ENCODE measurements around the gene GRID2.

The GRID2 gene

DNA sequence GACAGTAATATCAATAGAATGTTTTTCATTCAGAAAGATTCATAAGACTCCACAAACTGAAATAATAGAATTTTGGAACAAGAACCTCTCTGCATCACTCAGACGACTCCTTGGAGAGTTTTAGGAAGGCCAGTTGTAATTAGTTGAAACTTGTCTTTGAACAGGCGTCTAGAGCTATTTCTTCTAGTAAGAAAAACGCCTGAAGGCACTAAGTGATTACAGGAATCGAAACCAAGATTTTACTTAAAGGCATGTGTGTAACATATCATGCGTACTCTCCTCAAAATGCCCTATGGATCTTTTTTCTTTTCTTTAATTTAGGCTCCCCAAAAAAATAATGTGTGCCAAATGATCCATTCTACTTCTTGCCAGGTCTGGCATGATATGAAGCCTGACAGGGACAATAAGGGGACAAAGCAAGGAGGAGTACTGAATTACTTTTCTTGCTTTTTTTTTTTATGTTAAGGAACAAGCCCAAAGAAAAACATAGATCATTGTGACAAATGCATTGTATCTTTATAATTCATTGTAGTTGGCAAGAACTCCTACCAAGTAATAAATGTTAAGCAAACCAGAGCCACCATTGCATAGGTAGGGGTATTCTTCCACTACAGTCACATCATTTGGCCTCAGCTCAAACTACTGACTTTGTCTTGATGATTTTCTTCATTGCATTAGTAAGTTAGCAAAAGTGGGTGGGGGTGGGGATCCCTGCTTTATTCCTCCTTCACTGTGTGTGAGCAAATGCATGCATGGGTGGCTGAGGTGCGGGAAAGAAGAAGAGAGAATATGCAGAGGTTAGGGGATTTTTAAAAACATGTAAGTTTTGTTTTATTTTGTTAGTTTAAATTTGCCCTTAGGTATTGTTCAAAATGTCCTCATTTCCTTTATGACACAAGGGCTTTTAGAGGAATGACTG, 1444.9 kb downstream of the GRID2 start:
- no peak for DNase-seq (ENCODE audit: low read depth in 3 of 3)

- DNase-seq (ENCODE audit: low read depth in 3 of 3): no peak
Measured at GRCh38 chr4:93749292-93749761, 1445.6 kb downstream of the GRID2 start.

GRCh38 chr4:93751411-93751810, 1447.6 kb downstream of the GRID2 start:
- DNase-seq (ENCODE audit: low read depth in 3 of 3): no peak

- DNase-seq (ENCODE audit: low read depth in 3 of 3): no peak
Measured at GRCh38 chr4:93756101-93756500, 1452.3 kb downstream of the GRID2 start.

DNA sequence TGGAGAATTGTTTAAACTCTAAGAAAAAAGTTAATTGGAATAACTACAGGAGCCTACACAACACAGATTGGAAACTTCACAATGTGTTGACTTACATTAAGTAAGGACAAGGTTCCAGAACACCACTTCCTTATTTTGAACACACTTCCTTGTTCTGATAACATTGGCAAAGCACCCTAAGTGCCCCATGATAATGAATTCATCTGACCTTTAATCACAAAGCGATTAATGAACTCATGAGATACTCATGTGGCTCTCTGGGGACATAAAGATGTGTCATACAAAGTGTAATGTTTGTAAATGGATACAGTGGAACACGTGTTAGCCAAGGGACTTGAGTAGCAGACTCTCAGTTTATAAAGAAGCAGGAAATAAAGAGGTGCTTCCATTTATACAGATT, 1455.7 kb downstream of the GRID2 start:
- no peak for DNase-seq (ENCODE audit: low read depth in 3 of 3)

DNA sequence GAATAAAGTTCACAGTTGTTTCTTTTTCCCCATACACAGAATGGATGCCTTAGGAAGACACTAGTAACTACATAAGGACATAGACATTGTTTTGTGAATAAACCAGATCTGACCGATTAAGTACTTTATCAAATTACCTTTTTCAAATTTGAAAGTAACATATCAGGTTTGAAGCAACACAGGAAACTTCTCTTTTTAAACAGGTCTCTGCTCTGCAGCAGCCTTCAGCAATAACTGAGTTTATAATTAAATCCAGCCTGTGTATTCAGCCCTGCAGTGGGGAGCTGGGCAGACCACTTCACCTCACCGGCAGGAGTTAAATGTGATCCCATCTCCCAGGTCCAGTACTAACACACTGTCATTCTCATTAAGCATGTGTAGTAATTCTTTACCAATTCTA, 1456.5 kb downstream of the GRID2 start:
- DNase-seq (ENCODE audit: low read depth in 3 of 3): no peak

- DNase-seq (ENCODE audit: low read depth in 3 of 3): no peak
Measured at GRCh38 chr4:93761286-93761685, 1457.5 kb downstream of the GRID2 start.

GRCh38 chr4:93764639-93765246, 1461.0 kb downstream of the GRID2 start:
- no peak for DNase-seq (ENCODE audit: low read depth in 3 of 3)

DNA sequence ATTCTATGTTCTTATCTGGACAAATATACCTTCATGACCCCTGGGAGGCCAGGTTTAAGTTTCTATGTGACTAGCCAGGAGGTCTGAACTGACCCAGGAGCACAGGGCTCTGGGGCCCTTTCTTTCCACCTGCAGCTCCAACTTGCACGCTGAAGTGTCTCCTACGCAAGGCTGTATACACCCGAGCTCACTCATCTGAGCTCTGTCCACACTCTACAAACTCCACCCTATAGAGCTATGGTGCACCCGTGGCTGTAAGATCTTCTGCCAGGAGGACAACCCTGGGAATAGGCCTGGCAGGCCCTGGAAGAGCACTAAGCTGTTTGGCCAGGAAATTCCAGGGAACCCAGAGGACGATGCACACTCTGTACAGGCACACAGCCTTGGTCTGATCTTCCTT, 1464.2 kb downstream of the GRID2 start:
- no peak for DNase-seq (ENCODE audit: low read depth in 3 of 3)

- DNase-seq (ENCODE audit: low read depth in 3 of 3): no peak
Measured at GRCh38 chr4:93770201-93770600, 1466.4 kb downstream of the GRID2 start.

GRCh38 chr4:93771640-93772411, 1468.1 kb downstream of the GRID2 start:
- no peak for DNase-seq (ENCODE audit: low read depth in 3 of 3)

DNA sequence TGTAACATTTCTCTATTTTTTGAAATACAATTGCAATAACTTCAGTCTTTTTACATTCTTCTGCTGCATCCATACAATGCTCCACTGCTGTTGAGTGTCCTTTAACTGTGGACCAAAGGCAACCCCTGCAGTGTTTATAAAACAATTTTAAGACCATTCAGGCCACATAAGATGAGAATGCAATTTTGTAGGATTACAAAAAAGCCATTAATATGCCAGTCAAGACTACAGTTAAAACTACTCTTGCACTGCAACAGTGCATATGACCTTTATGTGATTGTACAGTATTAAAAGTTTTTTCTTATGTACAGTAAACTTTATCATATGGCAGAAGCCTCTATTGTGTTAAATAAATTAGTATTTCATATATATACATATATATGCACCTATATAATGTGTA, 1469.1 kb downstream of the GRID2 start:
- no peak for DNase-seq (ENCODE audit: low read depth in 3 of 3)

- DNase-seq (ENCODE audit: low read depth in 3 of 3): no peak
Measured at GRCh38 chr4:93775551-93775950, 1471.8 kb downstream of the GRID2 start.

DNA sequence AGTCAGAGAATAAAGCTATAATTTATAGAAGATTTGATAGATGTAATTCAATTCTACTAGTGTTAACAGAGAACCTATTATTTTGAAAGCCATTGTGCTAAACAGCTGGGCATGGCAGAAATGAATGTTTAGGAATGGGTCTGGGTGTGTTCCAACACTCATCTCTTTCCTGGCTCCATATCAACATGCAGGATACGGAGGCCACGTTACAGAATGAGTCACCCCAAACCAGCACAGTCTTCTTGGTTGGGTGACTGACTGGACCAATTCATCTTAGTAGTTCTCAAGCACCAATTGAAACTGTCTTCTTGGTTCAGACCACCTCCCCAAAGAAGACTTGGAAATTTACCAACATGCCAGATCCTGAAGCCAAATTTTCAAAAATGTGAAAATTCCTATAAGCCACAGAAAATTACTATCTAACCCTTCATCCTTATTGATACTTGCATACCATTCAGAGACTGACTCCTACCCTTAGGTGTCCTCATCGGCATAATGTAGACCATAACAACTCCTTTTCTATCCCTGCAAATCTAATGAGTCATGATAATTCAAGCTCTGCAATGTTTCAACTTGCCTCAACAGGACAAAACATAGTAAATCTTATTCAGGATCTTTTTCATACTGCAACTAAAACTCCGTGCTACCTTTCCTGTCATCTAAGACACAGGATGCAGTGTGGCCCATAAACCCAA, 1472.8 kb downstream of the GRID2 start:
- no peak for DNase-seq (ENCODE audit: low read depth in 3 of 3)

DNA sequence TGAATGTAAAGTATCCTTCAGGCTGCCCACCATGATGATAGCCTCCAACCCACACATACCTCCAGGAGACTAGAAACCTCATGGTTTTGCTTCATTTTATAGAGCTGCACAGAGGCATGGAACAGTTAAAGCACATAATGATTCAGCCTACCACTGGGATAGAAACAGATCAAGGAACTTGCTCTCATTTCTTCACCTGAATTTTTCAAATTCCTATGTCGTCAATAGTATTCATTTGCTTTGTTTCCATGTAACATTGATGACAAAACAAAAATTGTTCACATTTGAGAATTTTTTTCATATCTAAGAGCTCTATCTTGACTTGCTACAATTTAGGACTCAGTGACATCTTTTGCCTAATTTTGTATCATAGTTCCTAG, 1473.3 kb downstream of the GRID2 start:
- no peak for DNase-seq (ENCODE audit: low read depth in 3 of 3)

- DNase-seq (ENCODE audit: low read depth in 3 of 3): no peak
Measured at GRCh38 chr4:93779228-93779627, 1475.5 kb downstream of the GRID2 start.

DNA sequence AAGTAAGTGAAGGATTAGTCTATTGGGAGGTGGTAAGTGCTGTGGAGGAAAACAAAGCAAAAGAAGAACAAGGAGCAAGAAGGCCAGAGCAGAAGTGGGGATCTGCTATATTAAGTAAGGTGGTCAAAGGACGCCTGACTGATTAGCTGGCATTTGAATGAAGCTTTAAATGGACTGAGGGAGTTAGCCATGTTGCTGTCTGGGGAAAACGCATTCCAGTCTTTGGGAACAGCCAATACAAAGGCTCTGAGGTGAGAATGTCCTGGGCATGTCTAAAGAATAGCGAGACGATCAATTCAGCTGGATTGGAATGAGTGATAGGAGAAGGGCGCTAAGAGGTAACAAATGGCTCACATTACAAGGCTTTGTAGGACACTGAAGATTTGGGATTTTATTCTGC, 1476.3 kb downstream of the GRID2 start:
- no peak for DNase-seq (ENCODE audit: low read depth in 3 of 3)

GRCh38 chr4:93781198-93781597, 1477.4 kb downstream of the GRID2 start:
- no peak for DNase-seq (ENCODE audit: low read depth in 3 of 3)

DNA sequence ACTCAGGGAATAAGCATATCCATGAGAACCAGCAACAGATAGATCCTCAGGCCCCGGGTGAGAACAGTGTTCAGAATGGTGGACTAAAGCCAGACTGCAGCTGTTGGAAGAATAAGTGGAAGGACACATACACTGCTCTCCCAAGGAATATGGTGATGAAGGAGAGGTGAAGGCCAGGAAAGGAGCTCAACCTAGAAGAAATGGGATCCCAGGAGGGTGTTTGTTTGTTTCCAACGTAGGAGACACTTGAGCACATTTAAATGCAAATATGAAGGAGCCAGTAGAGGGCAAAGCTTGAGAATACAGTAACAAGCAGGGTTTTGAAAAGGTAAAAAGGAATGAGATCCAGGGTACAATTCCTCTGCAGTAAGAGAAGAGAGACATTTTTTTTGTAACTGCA, 1482.4 kb downstream of the GRID2 start:
- no peak for DNase-seq (ENCODE audit: low read depth in 3 of 3)

DNA sequence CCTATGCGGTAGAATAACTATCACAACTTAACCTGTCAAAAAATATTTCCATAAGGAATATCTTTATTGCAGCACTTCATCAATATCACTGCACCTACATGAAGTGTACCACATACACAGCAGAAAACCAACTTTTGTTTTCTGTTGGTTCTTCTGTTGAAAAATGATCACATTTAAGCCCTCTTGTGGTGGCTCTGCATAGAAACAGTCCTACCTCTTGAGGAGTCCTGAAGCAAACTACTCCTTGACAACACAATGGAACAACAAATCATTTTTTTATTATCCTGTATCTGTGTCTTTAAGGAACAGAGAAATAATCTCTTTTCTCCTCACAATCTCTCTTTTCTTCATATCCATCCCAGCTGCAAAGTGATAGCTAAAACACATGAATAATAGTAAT, 1484.9 kb downstream of the GRID2 start:
- no peak for DNase-seq (ENCODE audit: low read depth in 3 of 3)

DNA sequence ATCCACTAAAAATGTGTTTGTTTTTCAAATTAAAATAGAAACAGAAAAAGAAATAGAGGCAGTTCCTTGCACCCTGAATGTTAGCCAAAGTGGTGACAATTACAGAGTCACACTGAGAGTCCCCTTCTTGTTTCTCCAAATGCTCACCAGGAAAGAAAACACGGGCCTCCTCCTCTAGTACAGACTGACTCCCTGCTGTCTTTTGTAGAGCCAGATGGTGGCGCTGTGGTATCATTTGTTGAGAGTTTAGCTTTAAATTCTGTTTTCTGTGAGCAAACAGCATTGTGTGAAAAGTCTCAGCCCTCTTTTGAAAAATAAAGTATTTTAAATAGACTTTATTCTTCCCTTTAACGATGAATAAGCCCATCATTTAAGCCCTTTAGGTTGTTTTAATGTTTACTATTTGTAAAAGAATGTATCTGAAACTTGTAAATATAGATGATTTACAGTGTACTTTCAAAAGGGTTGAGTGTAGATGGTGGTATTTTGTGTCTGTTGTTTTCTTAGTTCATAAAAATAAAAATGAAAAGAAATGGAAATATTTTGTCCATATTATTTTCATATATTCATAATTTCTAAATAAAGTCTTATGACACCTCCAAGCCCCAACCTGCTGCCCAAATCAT, 1487.9 kb downstream of the GRID2 start:
- peak in 1 of 3 experiments; percentile 13 for DNase-seq (ENCODE audit: low read depth in 3 of 3)

Measured in stimulated activated CD4-positive, alpha-beta T cell treated with anti-CD3 and anti-CD28 coated beads, TNF-alpha, amount 100 ng/mL, for 24 hours (primary cell).